Endothelial cell of umbilical vein (primary cell): ENCODE results near the gene SAP30. TPM values are rescaled to one million over a fixed set of nuclear protein-coding genes. Genes with fewer than 3 reads are reported as not detected.
A peak's percentile ranks its signal among the peaks of the same experiment; 100 is the strongest.

Experiments
- BruUV-seq: library from RNA; stranded (reverse); fragments of 400-500 nt; replicated peaks from 2 replicates; lab custom pipeline; 2021; lab: Mats Ljungman, UMichigan
- CTCF ChIA-PET: fragments of 300-600, 350-600 bp; sonication (Branson Sonifier 250); formaldehyde crosslinking; loops from one replicate; lab custom pipeline; 2021; ENCODE audit warnings: antibody characterized with exemption, inconsistent platforms; lab: Charles Lee
- POLR2A ChIA-PET: fragments of 300-600, 350-600 bp; sonication (Branson Sonifier 250); formaldehyde crosslinking; loops from one replicate; lab custom pipeline; 2021; ENCODE audit warnings: antibody characterized with exemption, inconsistent platforms; lab: Charles Lee
- DNase-seq: peaks from one replicate; pipeline ENCODE4 v3.0.0-alpha.2; 2011; ENCODE audit warnings: low read depth, low spot score
- FAIRE-seq: peaks from 2 replicates; lab custom pipeline; 2011; peaks lifted over from hg19 to GRCh38; lab: Jason Lieb, UNC
- H2AFZ ChIP-seq: 2 replicates; pipeline ENCODE4 v1.6.0; 2012; ENCODE audit warnings: low read depth, low read length, control low read depth, inconsistent platforms
- H3K27ac ChIP-seq: 2 replicates; pipeline ENCODE4 v1.5.1; 2011; ENCODE audit warnings: low read depth, mild to moderate bottlenecking, control low read depth, low read length, moderate library complexity; ENCODE audit not compliant: insufficient read depth
- H3K27me3 ChIP-seq, 2 experiments: 2 replicates each; pipeline versions ENCODE4 v1.6.0 to v1.6.1; 2011; ENCODE audit warnings: low read length in 2 of 2, mixed read lengths in 1 of 2; ENCODE audit not compliant: control insufficient read depth in 2 of 2, insufficient read depth in 2 of 2
- H3K36me3 ChIP-seq, 2 experiments: 2 replicates in 1 of 2; 3 replicates in 1 of 2; pipeline ENCODE4 v1.5.1; 2011; ENCODE audit warnings: low read length in 2 of 2, mild to moderate bottlenecking in 1 of 2, moderate library complexity in 1 of 2; ENCODE audit not compliant: control insufficient read depth in 2 of 2, insufficient read depth in 2 of 2; ENCODE audit errors: extremely low read depth in 1 of 2
- H3K4me1 ChIP-seq: 3 replicates; pipeline ENCODE4 v1.5.1; 2011; ENCODE audit warnings: mild to moderate bottlenecking, low read length; ENCODE audit not compliant: control insufficient read depth, insufficient read depth; ENCODE audit errors: extremely low read depth
- H3K4me2 ChIP-seq: 2 replicates; pipeline ENCODE4 v1.6.1; 2011; ENCODE audit warnings: low read length, control low read depth, mixed read lengths; ENCODE audit not compliant: insufficient read depth
- H3K4me3 ChIP-seq, 3 experiments: fragments of 200-600 bp in 1 of 3; sonication (generic), shearing (Covaris generic) in 1 of 3; replicated peaks in 1 of 3; 2 replicates each; pipeline ENCODE4 v1.5.1; 2011 to 2016; ENCODE audit warnings: control low read depth in 3 of 3, low read length in 3 of 3, mild to moderate bottlenecking in 2 of 3, inconsistent platforms in 1 of 3, low read depth in 1 of 3, moderate library complexity in 1 of 3; ENCODE audit not compliant: insufficient read depth in 1 of 3
- H3K79me2 ChIP-seq: 2 replicates; pipeline ENCODE4 v1.6.0; 2012; ENCODE audit warnings: low read length, inconsistent platforms; ENCODE audit not compliant: control insufficient read depth, insufficient read depth
- H3K9ac ChIP-seq: replicated peaks from 2 replicates; pipeline ENCODE3; 2011; ENCODE audit warnings: low read length, control low read depth; ENCODE audit not compliant: insufficient read depth; ENCODE audit errors: extremely low read depth
- H3K9me1 ChIP-seq: replicated peaks from 3 replicates; pipeline ENCODE4 v1.6.0; 2011; ENCODE audit warnings: mild to moderate bottlenecking, low read length; ENCODE audit not compliant: control insufficient read depth, insufficient read depth; ENCODE audit errors: extremely low read depth
- H3K9me3 ChIP-seq: replicated peaks from 2 replicates; pipeline ENCODE4 v1.5.1; 2012; ENCODE audit warnings: low read length, inconsistent platforms; ENCODE audit not compliant: control insufficient read depth, insufficient read depth
- H4K20me1 ChIP-seq: replicated peaks from 2 replicates; pipeline ENCODE3; 2011; ENCODE audit warnings: mild to moderate bottlenecking, low read length; ENCODE audit not compliant: control insufficient read depth, insufficient read depth; ENCODE audit errors: extremely low read depth
- CTCF ChIP-seq, 2 donors: IDR thresholded peaks; 1 replicate in 1 of 2; 2 replicates in 1 of 2; pipeline ENCODE4 v1.5.1; 2011; ENCODE audit warnings: low read length in 2 of 2, mild to moderate bottlenecking in 2 of 2, moderate library complexity in 2 of 2, control low read depth in 1 of 2, inconsistent platforms in 1 of 2, low read depth in 1 of 2; ENCODE audit not compliant: insufficient read depth in 1 of 2; ENCODE audit errors: extremely low read depth in 1 of 2
- EZH2 ChIP-seq: IDR thresholded peaks from 2 replicates; pipeline ENCODE4 v1.6.1; 2012; ENCODE audit warnings: borderline replicate concordance, low read depth, mild to moderate bottlenecking, moderate library complexity, low read length, inconsistent platforms; ENCODE audit not compliant: severe bottlenecking
- FOS ChIP-seq: IDR thresholded peaks from 2 replicates; pipeline ENCODE4 v1.6.1; 2011; ENCODE audit warnings: mild to moderate bottlenecking, low read length, moderate library complexity, borderline replicate concordance; ENCODE audit not compliant: insufficient read depth
- GATA2 ChIP-seq: IDR thresholded peaks from 2 replicates; pipeline ENCODE4 v1.7.0; 2011; ENCODE audit warnings: low read depth, mild to moderate bottlenecking, moderate library complexity, mixed read lengths, low read length; ENCODE audit not compliant: insufficient read length, insufficient read depth
- JUN ChIP-seq: IDR thresholded peaks from 2 replicates; pipeline ENCODE4 v1.6.1; 2011; ENCODE audit warnings: borderline replicate concordance, low read depth; ENCODE audit not compliant: insufficient read length, insufficient read depth
- MAX ChIP-seq: IDR thresholded peaks from 2 replicates; pipeline ENCODE4 v1.6.1; 2011; ENCODE audit not compliant: insufficient read depth, insufficient read length
- MYC ChIP-seq: IDR thresholded peaks from one replicate; pipeline ENCODE4 v1.6.1; 2011; ENCODE audit warnings: mild to moderate bottlenecking, low read depth, low read length
- POLR2A ChIP-seq: IDR thresholded peaks from 2 replicates; pipeline ENCODE4 v1.6.1; 2012; ENCODE audit warnings: low read depth, mild to moderate bottlenecking, control low read depth, low read length
- POLR2AphosphoS5 ChIP-seq: IDR thresholded peaks from 2 replicates; pipeline ENCODE4 v1.6.1; 2012; ENCODE audit warnings: low read depth, mild to moderate bottlenecking, control low read depth, low read length, moderate library complexity; ENCODE audit not compliant: insufficient read depth
- dilution Hi-C: fragments of 300-500 bp; cut with MboI; formaldehyde crosslinking; loops from one replicate; pipeline ENCODE4 v1.15.0; 2019; ENCODE audit warnings: low sequenced_read_pairs; ENCODE audit not compliant: extremely low pct_ligation_motif_present
- intact Hi-C: fragments of 100-400 bp; cut with micrococcal nuclease; formaldehyde crosslinking; loops from one replicate; pipeline ENCODE4 v1.10.0; 2022
- polyA plus RNA-seq, 4 experiments: library from polyadenylated mRNA; depleted of rRNA in 3 of 4; stranded (reverse) in 3 of 4; unstranded in 1 of 4; fragments of >200 nt; gene quantifications; 2 replicates each; pipeline versions ENCODE4 v1.2.1 to v1.2.3, GENCODE V29; 2011 to 2012; ENCODE audit warnings: missing spikeins in 1 of 4
- total RNA-seq: library from RNA; stranded (reverse); gene quantifications from 2 replicates; pipeline ENCODE4 v1.2.3, GENCODE V29; 2021

Gene SAP30
- total and polyA plus RNA-seq, 2 donors (not counting 3 experiments of a cell fraction or from before 2014, with no cell fraction given) = 9.9 to 23.8 TPM

GRCh38 chr4:173333658-173334084 is 37.1 kb upstream of the SAP30 start:
- POLR2A ChIA-PET = interaction anchor here (1.0 to 3.5 kb wide), 8 partner anchors 8 to 83 kb away, joined by 3 to 127 read pairs (median 3); partner anchors contain the start of gene SAP30
- CTCF ChIA-PET = interaction anchor here (0.7 to 8.2 kb wide), 7 partner anchors 14 to 320 kb away, joined by 3 to 70 read pairs (median 6); partner anchors contain the start of gene SAP30
- Histone ChIP-seq H3K9me3 (no peaks in the 10 kb centered on the region), H4K20me1 (peaks cover 3% of the 10 kb centered on the region), H3K9ac (peak overlapping the region; percentile 97), H3K27me3 (no peaks in the 10 kb centered on the region), H3K27ac (peak overlapping the region; percentile 88), H3K4me3 (peak overlapping the region; percentile 81 to 98 (median 91)), H3K79me2 (peaks cover 35% of the 10 kb centered on the region), H3K9me1 (no peaks in the 10 kb centered on the region), H3K36me3 (peaks cover under 1 to 15% of the 10 kb centered on the region in 2 experiments), H3K4me1 (peaks cover 24% of the 10 kb centered on the region), H2AFZ (peak overlapping the region; percentile 66), H3K4me2 (peak overlapping the region; percentile 100)
- intact Hi-C loops (loop anchor here (1.0 to 10.0 kb wide), 8 partner anchors 15 to 981 kb away; partner anchors contain the start of gene SAP30), dilution Hi-C loops (no loop called here)
- TF ChIP-seq JUN (no peak), FOS (no peak), EZH2 (no peak), MYC (no peak), POLR2A (no peak), POLR2AphosphoS5 (no peak), CTCF (IDR thresholded peaks at IDR 0.05; ENCODE audit: extremely low read depth in 1 of 2, insufficient read depth in 1 of 2, low read depth in 1 of 2, low read length in 2 of 2) (no peak), MAX (no peak), GATA2 (no peak)
- FAIRE-seq (no peak), DNase-seq (no peak)
- no TSS peak for BruUV-seq
